KG1 (cell line): ENCODE data around the gene SH3RF3.

Experiments used
- DNase-seq: peaks from one replicate; lab custom pipeline; 2025; lab: John Stamatoyannopoulos, UW

The SH3RF3 gene

DNA sequence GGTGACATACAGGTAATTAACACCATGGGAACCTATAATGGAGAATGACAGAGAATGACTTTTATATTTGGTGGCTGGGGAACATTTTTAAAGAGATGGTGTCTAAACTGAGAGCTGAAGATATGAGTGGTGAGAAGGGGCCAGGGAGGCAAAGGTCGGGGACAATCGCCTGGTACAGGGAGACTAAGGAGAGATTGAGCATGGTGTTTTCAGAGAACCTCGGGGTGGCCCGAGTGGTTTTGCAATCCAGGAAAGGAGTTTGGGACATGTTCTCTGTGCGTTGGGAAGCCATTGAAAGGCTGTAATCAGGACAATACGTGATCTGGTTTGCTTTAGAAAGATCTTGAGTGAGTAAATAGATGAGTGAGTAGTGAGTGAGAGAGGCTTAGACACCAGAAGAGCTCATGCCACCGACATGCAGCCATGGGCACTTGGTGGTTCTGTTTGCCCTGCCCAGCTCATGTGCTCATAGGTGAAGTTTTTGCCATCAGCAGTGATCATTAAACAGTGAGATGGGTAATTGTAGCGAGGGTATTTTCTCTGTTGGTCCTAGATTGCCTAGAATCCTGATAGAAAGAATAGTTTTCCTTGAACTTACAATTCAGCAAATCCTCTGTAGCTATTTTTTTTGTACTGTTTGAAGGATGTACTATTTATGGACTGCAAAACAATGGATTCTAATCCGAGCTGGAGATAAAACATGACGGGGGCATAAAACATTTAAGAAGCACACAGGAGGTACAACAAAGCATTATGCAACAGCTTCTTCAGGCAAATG lies 114.7 kb downstream of the SH3RF3 start:
- DNase-seq, result no peak

DNA sequence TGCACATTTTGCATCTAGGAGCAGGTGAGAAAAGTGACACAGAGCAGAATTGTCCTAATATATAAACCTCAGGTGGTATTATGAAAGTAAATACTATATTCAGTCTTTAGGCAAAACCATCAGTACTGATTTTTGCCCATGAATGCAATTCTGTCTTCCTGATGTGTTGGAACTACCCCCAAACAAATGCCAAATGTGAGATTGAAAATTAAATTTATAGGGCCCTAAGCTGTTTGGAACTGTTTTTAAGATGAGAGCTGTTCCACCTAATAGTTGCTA lies 115.2 kb downstream of the SH3RF3 start:
- no peak for DNase-seq

DNA sequence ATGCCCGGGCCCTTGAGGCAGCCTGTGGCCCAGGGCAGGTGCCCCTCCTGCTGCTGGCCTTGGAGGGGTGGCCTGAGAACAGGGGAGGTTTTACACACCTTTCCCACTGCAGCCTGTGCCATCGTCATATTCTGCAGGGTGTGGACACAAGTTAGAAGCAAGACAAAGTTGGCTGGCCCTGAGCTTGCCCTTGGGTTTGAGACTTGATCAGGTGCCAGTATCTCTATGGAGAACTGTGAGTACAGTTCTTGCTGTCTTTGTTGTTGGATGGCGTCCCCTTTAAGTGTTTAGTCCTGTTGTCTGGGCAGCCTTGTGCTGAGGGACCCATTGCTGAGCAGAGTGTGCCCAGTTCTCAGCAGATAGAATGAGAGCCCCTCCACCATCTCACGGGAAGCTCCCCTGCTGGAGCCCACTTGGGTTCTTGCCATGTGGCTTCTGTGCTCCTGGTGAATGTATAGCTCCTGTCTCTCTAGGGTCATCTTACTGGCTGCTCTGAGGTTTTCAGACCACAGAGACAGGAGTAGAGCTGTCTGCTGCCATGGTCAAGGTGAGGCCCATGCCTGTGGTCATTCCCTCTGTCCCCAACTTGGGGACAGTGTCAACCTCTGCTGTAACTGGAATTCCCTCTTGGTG lies 115.9 kb downstream of the SH3RF3 start:
- no peak for DNase-seq

DNA sequence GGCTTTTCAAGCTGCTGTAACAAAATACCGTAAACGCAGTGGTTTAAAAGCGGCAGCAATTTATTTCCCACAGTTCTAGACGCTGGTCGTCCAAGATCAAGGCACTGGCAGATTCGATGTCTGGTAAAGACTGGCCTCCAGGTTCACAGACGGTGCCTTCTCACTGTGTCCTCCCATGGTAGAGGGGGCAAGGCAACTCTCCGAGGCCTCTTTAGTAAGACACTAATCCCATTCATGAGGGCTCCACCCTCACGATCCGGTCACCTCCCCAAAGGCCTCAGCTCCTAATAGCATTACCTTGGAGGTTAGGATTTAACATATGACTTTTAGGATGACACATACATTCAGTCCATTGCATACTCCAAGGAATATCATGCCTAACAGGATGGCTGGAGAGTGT lies 117.2 kb downstream of the SH3RF3 start:
- DNase-seq, result no peak

DNA sequence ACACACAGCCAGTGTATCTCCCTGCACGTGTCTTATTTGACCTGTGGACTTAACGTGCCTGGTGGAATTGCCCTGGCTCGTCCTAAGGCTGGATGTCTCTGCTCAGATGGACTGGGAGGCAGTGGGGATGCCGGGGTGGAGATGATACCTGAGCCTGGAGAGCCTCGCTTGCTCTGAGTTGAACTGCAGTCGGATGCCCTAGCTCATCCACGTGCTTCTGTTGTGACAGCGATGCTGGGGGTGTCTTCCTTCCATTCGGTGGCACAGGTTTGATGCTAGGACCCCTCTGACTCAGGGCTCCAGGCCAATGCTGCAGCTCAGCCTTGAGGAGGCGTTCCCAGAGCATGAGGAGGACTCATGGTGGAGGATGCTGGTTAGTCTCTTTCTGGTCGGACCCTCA lies 117.6 kb downstream of the SH3RF3 start:
- DNase-seq, result no peak

DNA sequence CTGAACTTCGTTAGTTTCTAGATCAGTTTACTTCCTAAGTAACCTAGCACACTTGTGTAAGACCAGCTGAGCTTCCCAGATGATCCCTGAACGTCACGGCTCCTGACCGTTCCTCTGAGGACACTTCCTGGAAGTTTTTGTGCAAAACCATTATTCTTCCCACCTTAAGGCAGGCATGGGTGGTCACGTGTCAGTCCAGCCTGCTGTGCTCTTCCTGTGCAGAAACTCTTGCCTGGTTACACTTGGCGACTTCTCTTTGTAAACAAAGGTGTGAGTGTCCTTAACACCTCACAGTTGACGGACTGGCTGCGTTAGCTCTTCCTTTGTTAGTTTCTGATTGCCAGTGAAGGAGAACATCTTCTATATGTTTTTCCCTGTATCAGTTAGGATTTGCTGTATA lies 118.3 kb downstream of the SH3RF3 start:
- DNase-seq, result no peak

DNA sequence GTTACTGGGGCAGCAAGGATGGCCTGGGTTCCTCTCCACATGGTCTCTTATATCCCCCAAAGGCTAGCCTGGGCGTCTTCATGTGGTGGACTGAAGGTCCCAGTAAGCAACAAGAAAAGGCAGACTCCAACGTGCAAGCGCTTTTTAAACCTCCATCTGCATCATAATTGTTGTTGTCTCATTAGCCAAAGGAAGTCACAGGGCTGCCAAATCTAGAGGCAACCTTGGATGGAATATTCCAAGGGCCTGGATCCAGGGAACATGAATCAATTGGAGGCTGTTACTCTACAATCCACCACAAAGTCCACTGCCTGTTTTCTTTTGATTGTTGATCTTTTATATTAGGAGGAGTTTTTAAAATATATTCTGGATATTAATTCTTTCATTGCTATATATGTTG lies 118.8 kb downstream of the SH3RF3 start:
- DNase-seq, result no peak

DNA sequence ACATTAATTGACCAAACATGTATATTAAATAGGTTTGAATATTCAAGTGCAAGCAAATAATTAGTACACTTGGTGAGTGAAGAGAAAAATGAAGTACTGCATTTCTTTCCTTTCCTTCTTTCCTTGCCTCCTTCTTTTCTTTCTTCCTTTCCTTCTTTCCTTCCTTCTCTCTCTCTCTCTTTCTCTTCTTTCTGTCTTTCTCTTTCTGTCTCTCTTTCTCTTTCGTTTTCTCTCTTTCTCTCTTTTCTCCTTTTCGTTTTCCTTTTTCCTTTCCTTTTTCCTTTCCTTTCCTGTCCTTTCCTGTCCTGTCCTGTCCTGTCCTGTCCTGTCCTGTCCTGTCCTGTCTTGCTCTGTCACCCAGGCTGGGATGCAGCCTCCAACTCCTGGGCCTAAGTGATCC lies 119.6 kb downstream of the SH3RF3 start:
- no peak for DNase-seq

DNA sequence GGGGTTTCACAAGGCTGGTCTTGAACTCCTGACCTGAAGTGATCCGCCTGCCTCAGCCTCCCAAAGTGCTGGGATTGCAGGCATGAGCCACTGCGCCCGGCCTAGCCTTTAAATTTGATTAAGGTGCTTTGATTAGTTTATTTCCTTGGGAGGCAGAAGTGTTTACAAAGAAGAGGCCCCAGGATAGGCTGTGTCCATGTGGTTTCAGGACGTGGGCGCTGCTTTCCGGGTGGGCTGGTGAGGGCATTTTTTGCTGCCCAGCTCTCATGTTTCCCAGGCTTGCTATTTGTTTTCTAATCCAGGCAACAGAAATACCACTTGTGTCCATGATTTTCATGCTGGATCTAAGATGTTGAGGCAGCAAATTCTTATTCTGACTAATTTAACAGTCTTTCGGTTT lies 124.2 kb downstream of the SH3RF3 start:
- DNase-seq, result no peak

DNA sequence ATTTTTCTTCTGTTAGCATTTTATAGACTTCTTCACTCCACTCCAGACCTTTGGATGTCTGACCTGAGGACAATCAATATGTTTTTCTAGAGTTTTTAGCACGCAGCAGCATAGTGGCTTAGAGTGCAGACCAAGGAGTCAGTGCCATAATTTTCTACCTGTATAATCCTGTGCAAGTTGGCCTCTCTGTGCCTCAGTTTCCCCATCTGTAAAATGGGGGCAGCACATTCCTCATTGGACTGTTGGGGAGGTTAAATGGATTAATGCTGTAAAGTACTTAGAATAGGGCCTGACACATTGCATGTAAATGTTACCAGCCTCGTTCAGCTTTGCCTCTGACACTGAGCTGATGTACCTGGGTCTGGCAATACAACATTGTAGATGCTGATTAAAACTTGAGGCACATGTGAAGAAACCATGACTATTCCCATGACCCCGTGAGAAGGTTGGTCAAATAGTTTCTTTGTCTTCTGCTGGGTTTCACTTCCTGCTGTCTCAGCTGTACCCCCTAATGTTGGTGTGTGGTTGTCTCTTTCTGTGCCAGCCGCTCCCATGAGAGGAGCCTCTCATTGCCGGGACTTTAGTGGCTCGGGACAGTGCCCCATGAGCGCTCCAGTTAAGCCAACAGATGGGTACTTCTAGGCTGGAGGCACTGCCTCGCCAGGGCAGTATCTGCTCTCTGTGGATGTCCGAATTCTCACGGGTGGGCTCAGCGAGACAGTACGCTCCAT lies 125.3 kb downstream of the SH3RF3 start:
- DNase-seq, result no peak

DNA sequence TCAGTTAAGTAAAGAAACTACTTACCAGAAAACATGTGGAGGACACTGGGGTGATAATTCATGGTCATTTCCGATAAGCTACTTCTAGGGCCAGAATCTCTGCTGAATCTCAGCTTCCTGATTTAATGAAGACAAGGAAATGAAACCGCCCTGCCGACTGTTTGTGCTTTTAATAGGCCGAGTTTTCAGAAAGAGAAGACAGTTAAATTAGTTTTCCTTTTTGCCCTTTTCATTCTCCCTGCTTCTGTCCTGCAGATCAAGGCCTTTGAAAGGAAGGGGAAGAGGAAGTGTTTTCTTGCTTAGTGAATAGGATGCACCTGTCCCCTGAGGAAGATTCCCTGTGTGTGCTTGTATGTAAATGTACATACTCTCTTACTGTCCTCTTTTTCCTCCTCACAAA lies 126.6 kb downstream of the SH3RF3 start:
- DNase-seq, result no peak

DNA sequence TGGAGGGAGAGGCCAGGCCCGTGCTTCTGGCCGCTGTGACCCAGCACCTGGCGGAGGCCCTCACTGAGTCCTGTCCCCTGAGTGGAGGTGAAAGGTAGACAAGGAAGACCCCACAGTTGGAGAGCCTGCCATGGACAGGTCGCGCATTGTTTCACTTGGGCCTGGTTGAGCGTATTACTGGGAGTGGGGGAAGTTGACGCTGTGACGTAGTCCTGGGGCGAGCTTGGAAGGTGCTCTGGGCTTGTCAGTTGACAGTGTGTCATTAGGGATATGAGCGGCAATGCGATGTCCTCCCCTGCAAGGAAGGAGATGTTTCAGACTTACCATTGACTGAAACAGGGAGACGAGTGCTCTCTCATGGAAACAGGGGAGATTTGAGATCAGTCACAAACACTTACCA lies 127.1 kb downstream of the SH3RF3 start:
- DNase-seq, result no peak

DNA sequence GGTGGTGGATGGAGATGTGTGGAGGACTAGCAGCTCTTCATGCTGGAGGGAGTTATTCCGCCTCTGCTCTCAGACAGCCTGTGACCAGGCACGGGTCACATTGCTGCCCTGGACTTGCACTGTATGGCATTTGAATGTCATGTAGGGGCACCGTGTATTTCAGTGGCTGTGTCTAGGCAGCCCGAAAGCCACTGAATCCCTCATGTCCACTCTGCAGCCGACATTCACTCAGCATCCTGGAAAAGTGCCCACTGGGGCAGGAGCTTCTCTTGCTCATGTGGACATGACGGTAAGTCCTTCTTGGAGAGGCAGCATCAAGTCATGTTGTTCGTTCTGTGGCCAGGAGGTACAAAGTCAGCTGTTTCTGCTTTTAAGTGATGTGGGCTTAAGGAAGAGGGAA lies 127.9 kb downstream of the SH3RF3 start:
- no peak for DNase-seq

DNA sequence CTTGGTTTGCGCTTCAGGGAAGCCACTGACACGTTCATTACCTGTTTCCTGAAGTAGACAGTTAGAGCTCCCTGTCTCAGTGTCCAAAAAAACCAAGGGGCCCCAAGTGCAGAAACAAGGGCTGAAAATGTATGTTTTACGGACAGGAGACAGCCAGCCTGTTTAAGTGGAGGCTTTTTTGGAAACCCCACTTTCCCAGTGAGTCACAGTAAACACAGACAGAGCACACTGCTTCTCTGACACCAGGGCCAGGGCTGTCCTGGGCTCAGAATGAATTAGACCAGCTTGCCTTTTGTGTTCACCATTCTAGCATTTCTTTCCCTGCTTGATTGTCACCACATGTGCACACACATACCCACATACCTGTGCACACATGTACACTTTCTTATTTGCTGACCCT lies 128.6 kb downstream of the SH3RF3 start:
- DNase-seq, result no peak

DNA sequence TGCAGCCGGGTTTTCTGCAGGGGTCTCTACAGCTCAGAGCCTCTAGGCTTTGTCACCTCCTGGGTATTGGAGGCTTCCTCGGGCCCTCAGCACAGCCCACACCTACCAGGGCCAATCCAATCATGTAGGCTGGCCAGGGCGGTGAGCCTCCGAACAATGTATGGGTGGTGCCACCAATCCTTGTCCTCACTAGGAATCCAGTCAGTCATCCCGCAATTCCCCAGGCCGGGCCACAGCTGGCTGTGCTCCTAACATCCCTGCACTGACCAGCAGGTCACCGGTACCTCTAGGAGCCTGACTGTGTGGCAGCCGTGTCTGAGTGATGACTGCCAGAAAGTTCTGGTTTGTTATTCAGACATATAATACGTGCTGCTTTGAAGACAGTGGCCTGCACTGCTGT lies 129.4 kb downstream of the SH3RF3 start:
- no peak for DNase-seq

DNA sequence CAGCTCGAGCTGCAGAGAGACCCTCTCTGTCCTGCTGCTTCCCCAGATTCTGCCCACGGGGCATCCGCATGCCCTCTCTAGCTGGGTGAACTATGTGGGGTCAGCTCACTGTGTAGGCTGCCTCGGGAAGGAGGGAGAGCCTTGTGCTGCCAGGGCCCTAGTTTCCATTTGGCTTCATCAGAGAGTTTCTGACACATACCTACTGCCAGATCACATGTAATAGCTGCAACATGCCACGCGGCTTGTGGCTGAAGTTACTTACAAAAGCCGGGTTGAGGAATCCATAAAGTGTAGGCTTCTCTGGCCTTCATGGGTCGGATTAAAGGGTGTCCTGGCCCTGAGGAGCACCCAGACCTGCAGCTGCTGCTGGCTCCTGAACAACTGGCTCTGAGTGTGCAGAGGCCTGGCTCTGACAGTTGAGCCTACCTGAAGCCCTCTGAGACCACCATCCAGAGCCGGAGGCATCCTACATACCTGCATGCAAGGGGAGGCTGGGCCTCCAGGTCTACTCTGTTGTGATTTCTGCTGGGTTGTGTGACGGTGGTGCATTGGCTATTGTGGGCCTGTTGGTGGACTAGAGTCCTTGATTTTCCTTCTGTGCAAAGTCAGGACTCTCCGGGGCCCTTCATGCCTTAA lies 130.0 kb downstream of the SH3RF3 start:
- no peak for DNase-seq

DNA sequence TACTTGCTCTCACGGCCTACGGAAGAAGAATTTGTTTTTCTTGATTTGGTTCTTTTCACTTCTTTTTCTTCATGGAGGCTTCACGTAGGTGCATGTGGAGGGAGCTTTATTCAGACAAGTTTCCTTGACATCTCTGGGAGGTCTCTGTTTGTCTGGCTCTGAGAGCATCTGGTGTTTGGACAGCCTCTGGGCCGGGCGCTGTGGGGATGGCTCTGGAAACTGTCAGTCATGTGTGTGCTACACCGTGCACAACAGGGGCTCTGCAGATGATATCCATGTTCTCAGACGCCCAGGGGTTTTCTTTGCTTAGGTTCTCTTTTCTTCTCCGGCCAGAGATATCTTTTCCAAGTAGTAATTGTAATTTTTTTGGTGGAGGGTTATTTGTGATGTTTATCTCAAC lies 130.7 kb downstream of the SH3RF3 start:
- no peak for DNase-seq

DNA sequence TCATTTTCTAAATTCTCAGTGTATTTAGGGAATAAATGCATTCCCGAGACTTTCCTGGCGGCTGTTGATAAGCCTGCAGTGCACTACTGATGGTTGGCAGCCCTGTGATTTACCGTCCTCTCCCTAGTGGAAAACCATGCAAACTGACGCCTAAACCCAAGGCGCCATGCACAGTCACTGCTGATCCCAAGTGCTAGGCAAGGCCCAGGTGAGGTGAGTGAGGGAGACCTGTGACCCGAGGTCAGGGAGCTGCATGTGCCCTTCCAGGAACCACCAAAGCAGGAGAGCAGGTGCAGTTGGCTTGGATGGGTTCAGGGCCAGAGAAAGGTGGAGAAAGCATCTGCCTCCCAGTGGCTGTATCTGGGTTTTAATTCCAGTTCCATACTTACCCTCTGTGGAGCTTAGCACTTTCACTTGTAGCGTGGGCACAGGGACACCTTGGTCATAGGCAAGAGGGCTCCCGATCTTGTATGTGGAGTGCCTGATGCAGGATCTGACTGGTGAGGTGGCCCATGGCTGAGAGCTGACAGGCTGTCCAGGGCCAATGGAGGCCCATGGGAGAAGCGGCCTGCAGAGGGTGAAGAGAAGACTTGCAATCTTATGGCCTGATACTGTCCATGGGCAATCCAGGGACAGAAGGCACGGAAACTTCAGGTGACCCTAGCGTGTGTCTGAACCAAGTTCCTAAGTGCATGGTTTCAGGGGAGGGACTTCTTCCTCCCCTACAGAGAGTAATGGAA lies 131.3 kb downstream of the SH3RF3 start:
- no peak for DNase-seq

DNA sequence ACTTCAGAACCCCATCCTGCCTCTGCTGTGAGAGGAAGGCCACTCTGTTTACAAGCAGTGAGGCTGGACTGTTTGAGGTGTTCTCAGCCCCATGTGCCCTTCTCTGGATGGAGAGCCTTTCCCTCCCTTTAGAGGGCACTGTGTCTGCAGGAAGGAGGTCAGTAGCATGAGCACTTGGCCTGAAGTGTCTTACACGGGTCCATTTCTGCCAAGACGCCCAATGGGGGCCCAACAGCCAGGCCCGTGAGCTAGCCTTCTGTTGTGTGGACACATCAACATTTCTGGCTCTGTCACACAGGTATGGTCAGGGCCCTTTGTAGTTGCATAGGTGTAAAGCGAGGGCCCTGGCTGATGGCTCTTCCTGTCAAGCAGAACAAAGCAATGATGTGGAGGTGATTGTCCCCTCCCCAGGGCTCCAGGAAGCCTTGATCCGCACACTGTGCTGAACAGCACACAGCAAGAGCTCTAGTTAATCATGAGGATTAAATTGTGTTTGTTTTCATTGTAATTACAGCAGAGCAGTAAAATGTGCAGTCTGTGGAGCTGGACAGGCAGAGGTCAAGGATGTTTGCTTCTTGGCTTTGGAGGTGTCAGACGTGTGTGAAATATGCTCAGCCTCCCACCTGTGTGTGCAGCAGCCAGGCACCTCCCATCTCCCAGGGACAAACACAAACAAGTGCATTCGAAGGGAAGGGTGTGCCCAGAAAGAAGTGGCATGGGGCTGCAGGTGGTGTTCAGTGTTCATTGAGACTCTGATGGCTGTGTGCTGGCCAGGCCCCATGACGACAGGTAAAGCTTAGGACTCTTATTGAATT lies 132.1 kb downstream of the SH3RF3 start:
- no peak for DNase-seq

DNA sequence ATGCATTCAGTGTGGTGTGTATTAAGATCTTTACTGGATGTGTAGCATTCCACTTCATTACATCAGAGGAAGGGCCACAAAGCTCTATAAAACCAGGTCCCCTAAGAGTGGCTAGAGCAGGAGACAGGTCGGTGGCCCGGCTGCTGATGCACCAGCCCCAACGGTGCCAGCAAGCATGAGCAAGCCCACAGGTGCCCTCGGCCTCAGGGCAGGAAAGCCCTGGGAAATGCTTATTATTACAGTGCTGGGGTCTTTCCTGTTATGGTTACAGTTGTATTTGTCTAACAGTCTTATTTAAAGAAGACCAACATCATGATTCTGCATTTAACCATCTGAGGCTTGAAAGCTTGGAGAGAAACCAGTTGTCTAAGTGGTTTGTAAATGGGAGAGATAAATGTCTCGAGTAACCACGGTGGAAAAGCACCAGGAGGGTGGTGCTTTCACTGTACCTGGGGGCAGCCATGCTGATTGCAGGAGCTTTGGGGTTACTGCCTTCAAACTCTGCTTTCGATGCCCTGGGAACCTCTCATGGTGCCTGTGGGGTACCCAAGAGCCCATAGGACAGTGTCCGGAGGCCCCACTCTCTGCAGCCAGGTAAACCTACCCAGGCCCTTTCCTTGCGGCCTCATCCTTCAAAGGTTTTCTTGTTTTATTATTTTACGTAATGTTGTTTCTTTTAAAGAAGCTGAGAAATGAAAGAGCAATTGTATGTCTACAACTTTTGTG lies 133.1 kb downstream of the SH3RF3 start:
- DNase-seq, result no peak
